HCT116 (cell line): Measurements from ENCODE around the gene CYB561D1. TPM values are rescaled to one million over a fixed set of nuclear protein-coding genes. Genes with fewer than 3 reads are reported as not detected.

Experiments
- ATAC-seq: fragments of 200-7000 bp; cut with Tn5 transposase; 2 replicates; pipeline ENCODE4 v1.9.1; 2020; ENCODE audit warnings: mild to moderate bottlenecking, moderate library complexity
- BruUV-seq: library from RNA; stranded (reverse); fragments of 400-500 nt; replicated peaks from 2 replicates; lab custom pipeline; 2021; lab: Mats Ljungman, UMichigan
- CTCF ChIA-PET: fragments of 300-600 bp; sonication (Branson Sonifier 250); formaldehyde crosslinking; loops from one replicate; lab custom pipeline; 2021; ENCODE audit warnings: antibody characterized with exemption; lab: Charles Lee
- POLR2A ChIA-PET: fragments of 300-600, 350-600 bp; sonication (Branson Sonifier 250); formaldehyde crosslinking; loops from one replicate; lab custom pipeline; 2021; ENCODE audit warnings: antibody characterized with exemption; lab: Charles Lee
- RAD21 ChIA-PET, 2 experiments: fragments of 300-600 bp; sonication (Branson Sonifier 250); formaldehyde crosslinking; loops; one replicate each; lab custom pipeline; 2023; ENCODE audit warnings: low total read pairs in 2 of 2; ENCODE audit not compliant: uncharacterized antibody in 2 of 2, unreplicated experiment in 2 of 2, low non-redundant PET in 1 of 2; lab: Charles Lee
- DNase-seq: peaks from one replicate; pipeline ENCODE4 v3.0.0-alpha.2; 2010; ENCODE audit warnings: low read depth, low spot score
- H2AFZ ChIP-seq: fragments of 200-600 bp; shearing (Covaris generic), sonication (generic); 2 replicates; pipeline ENCODE4 v1.6.1; 2017; ENCODE audit warnings: low read depth, mixed run types, mixed read lengths, antibody characterized with exemption, low read length; ENCODE audit not compliant: poor library complexity, severe bottlenecking
- H3K27ac ChIP-seq: 2 replicates; pipeline ENCODE4 v1.5.1; 2012; ENCODE audit warnings: low read depth, low read length
- H3K27me3 ChIP-seq: fragments of 200-600 bp; sonication (generic); 2 replicates; pipeline ENCODE4 v1.6.1; 2016; ENCODE audit warnings: mixed run types, low read length, mixed read lengths; ENCODE audit not compliant: insufficient read depth
- H3K36me3 ChIP-seq, 2 experiments: fragments of 200-500 bp in 1 of 2; fragments of 200-600 bp in 1 of 2; sonication (Bioruptor generic) in 1 of 2; sonication (generic) in 1 of 2; 2 replicates each; pipeline versions ENCODE4 v1.5.1 to v1.6.1; 2014 to 2016; ENCODE audit warnings: low read length in 2 of 2, inconsistent platforms in 1 of 2, mixed read lengths in 1 of 2, mixed run types in 1 of 2; ENCODE audit not compliant: insufficient read depth in 2 of 2, control insufficient read depth in 1 of 2
- H3K4me1 ChIP-seq, 2 experiments: fragments of 200-600 bp in 1 of 2; sonication (generic) in 1 of 2; 2 replicates each; pipeline versions ENCODE4 v1.5.1 to v1.6.1; 2012 to 2017; ENCODE audit warnings: low read length in 2 of 2, inconsistent platforms in 1 of 2, mild to moderate bottlenecking in 1 of 2, mixed read lengths in 1 of 2, mixed run types in 1 of 2, moderate library complexity in 1 of 2; ENCODE audit not compliant: insufficient read depth in 2 of 2, control insufficient read depth in 1 of 2
- H3K4me2 ChIP-seq: fragments of 200-600 bp; sonication (generic); 2 replicates; pipeline ENCODE4 v1.6.1; 2017; ENCODE audit warnings: mixed run types, low read length, mixed read lengths
- H3K4me3 ChIP-seq, 2 experiments: fragments of 200-600 bp in 1 of 2; sonication (generic) in 1 of 2; replicated peaks in 1 of 2; 2 replicates each; pipeline ENCODE4 v1.5.1; 2011 to 2016; ENCODE audit warnings: low read length in 2 of 2, control low read depth in 1 of 2, low read depth in 1 of 2, mild to moderate bottlenecking in 1 of 2, mixed read lengths in 1 of 2, mixed run types in 1 of 2
- H3K79me2 ChIP-seq: fragments of 200-600 bp; sonication (generic); 2 replicates; pipeline ENCODE4 v1.6.1; 2017; ENCODE audit warnings: mild to moderate bottlenecking, mixed run types, low read length, moderate library complexity, mixed read lengths; ENCODE audit not compliant: insufficient read depth
- H3K9ac ChIP-seq: fragments of 200-600 bp; sonication (generic); 2 replicates; pipeline ENCODE4 v1.6.1; 2016; ENCODE audit warnings: low read length, mixed read lengths
- H3K9me2 ChIP-seq: fragments of 200-600 bp; sonication (generic), shearing (Covaris generic); 2 replicates; pipeline ENCODE4 v1.6.1; 2017; ENCODE audit warnings: mixed run types, mild to moderate bottlenecking, moderate library complexity; ENCODE audit not compliant: insufficient read depth
- H3K9me3 ChIP-seq, 2 experiments: fragments of 200-500 bp in 1 of 2; fragments of 200-600 bp in 1 of 2; sonication (Bioruptor generic) in 1 of 2; sonication (generic) in 1 of 2; 2 replicates each; pipeline ENCODE4 v1.6.1; 2014 to 2017; ENCODE audit warnings: low read length in 2 of 2, mixed read lengths in 2 of 2, inconsistent platforms in 1 of 2, low read depth in 1 of 2, mild to moderate bottlenecking in 1 of 2, mixed run types in 1 of 2, moderate library complexity in 1 of 2; ENCODE audit not compliant: control insufficient read depth in 1 of 2, insufficient read depth in 1 of 2
- H4K20me1 ChIP-seq: fragments of 200-600 bp; sonication (generic), shearing (Covaris generic); 2 replicates; pipeline ENCODE4 v1.6.1; 2017; ENCODE audit warnings: mixed run types, mild to moderate bottlenecking, moderate library complexity; ENCODE audit not compliant: insufficient read depth
- CEBPB ChIP-seq: IDR thresholded peaks from 2 replicates; pipeline ENCODE4 v1.6.1; 2012; ENCODE audit warnings: low read depth
- EZH2 ChIP-seq: fragments of 200-600 bp; sonication (generic); IDR thresholded peaks from 2 replicates; pipeline ENCODE4 v1.6.1; 2017; ENCODE audit warnings: antibody characterized with exemption, mixed run types
- EZH2phosphoT487 ChIP-seq: fragments of 200-600 bp; IDR thresholded peaks from 2 replicates; pipeline ENCODE4 v1.6.1; 2018; ENCODE audit warnings: antibody characterized with exemption, borderline replicate concordance
- FOSL1 ChIP-seq: IDR thresholded peaks from 2 replicates; pipeline ENCODE4 v1.6.1; 2012; ENCODE audit warnings: low read depth
- RAD21 ChIP-seq: IDR thresholded peaks from 2 replicates; pipeline ENCODE4 v1.6.1; 2012; ENCODE audit warnings: low read depth, mild to moderate bottlenecking
- intact Hi-C: fragments of 100-400 bp; cut with micrococcal nuclease; formaldehyde crosslinking; loops from 2 replicates; pipeline ENCODE4 v1.10.0; 2022
- total RNA-seq: library from RNA; stranded (reverse); gene quantifications from one replicate; pipeline ENCODE4 v1.2.1, GENCODE V29; 2021; ENCODE audit not compliant: unreplicated experiment
- TF ChIP-seq, protein P1 (sequence below): IDR thresholded peaks from 2 replicates; pipeline ENCODE4 v1.6.1; 2011; ENCODE audit warnings: mild to moderate bottlenecking, low read length, moderate library complexity; ENCODE audit not compliant: insufficient replicate concordance; ENCODE audit errors: extremely low read depth
- TF ChIP-seq, protein P2 (sequence below), 3 experiments: fragments of 200-600 bp in 1 of 3; sonication (generic) in 1 of 3; IDR thresholded peaks in 2 of 3; conservative IDR thresholded peaks in 1 of 3; 2 replicates each; pipeline ENCODE4 v1.5.1; 2012 to 2017; ENCODE audit warnings: low read depth in 2 of 3, low read length in 2 of 3, antibody characterized with exemption in 1 of 3, borderline replicate concordance in 1 of 3, control low read depth in 1 of 3, mild to moderate bottlenecking in 1 of 3, mixed read lengths in 1 of 3, mixed run types in 1 of 3, moderate library complexity in 1 of 3; ENCODE audit not compliant: insufficient read depth in 1 of 3

The CYB561D1 gene
- total RNA-seq, 1 experiment from 2014 or later = 5.9 TPM

DNA sequence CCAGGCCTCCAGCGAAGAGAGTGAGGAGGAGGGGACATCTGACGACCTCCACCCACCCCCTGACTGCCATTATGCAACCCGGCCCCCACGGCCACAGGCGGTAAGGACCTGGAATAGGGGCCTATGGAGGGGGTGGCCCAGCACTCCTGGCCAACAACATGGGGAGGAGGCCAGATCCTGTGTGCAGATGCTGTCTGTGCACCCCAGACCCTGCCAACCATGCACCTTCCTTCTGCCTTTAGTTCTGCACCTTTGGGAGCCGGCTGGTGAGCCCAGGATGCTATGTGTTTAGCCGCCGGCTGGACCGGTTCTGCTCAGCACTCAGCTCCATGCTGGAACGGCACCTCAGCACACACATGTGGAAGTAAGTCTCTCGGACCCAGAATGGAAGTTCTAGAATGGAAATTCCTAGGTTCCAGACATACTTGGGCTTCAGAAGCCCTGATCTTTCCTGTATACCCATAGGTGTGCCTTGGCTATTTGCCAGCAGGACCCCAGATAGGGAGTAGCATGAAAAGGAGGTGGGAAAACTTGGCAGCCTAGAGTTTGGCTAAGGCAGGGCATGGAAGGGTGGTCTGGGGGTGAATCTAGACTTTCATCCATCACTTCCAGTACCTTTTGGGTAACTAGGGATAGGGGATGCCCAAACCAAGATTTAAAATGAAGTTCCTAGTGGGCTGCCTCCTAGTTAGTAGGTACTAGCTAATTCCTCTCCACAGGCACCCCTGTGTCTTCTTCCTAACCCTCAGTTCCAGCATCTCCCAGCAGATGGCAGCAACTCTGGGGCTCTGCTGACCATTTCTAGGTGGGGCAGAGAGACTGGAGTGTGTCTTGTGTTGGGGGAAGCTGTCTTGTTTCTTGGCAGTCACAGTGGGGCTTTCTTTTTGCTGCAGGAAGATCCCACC lies 3.6 kb upstream of the CYB561D1 start:
- intact Hi-C loops = loop anchor here (1.0 kb wide), 1 partner anchor 42 kb away; no protein-coding TSS in a partner anchor
- H3K36me3 ChIP-seq = no peaks in the 10 kb centered on the region
- no TSS peak for BruUV-seq
- ChIA-PET RAD21 (interaction anchor here (1.6 to 1.8 kb wide), 2 partner anchors 42 kb away, joined by 5 to 17 read pairs; no protein-coding TSS in a partner anchor), CTCF (interaction anchor here (0.6 to 7.1 kb wide), 16 partner anchors 12 to 251 kb away, joined by 3 to 146 read pairs (median 4); partner anchors contain the start of genes GNAI3 and PSRC1), POLR2A (interaction anchor here (1.1 kb wide), 1 partner anchor 41 kb away, joined by 3 read pairs; no protein-coding TSS in a partner anchor)
- H4K20me1 ChIP-seq = no peaks in the 10 kb centered on the region
- H3K9ac ChIP-seq = no peak overlapping the region
- H2AFZ ChIP-seq = no peak overlapping the region
- H3K9me3 ChIP-seq = no peaks in the 10 kb centered on the region
- H3K4me3 ChIP-seq = no peak overlapping the region
- H3K27ac ChIP-seq = no peak overlapping the region
- ATAC-seq (peak; percentile 49), DNase-seq (peak; percentile 31)
- no peak overlapping the region for H3K4me2 ChIP-seq
- TF ChIP-seq, protein P1, sequence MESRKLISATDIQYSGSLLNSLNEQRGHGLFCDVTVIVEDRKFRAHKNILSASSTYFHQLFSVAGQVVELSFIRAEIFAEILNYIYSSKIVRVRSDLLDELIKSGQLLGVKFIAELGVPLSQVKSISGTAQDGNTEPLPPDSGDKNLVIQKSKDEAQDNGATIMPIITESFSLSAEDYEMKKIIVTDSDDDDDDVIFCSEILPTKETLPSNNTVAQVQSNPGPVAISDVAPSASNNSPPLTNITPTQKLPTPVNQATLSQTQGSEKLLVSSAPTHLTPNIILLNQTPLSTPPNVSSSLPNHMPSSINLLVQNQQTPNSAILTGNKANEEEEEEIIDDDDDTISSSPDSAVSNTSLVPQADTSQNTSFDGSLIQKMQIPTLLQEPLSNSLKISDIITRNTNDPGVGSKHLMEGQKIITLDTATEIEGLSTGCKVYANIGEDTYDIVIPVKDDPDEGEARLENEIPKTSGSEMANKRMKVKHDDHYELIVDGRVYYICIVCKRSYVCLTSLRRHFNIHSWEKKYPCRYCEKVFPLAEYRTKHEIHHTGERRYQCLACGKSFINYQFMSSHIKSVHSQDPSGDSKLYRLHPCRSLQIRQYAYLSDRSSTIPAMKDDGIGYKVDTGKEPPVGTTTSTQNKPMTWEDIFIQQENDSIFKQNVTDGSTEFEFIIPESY = no peak
- peak; percentile 57 for TF ChIP-seq RAD21
- TF ChIP-seq FOSL1 = no peak
- TF ChIP-seq, protein P2, sequence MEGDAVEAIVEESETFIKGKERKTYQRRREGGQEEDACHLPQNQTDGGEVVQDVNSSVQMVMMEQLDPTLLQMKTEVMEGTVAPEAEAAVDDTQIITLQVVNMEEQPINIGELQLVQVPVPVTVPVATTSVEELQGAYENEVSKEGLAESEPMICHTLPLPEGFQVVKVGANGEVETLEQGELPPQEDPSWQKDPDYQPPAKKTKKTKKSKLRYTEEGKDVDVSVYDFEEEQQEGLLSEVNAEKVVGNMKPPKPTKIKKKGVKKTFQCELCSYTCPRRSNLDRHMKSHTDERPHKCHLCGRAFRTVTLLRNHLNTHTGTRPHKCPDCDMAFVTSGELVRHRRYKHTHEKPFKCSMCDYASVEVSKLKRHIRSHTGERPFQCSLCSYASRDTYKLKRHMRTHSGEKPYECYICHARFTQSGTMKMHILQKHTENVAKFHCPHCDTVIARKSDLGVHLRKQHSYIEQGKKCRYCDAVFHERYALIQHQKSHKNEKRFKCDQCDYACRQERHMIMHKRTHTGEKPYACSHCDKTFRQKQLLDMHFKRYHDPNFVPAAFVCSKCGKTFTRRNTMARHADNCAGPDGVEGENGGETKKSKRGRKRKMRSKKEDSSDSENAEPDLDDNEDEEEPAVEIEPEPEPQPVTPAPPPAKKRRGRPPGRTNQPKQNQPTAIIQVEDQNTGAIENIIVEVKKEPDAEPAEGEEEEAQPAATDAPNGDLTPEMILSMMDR (IDR thresholded peaks at IDR 0.05 in 2 of 3, conservative IDR thresholded peaks at IDR 0.05 in 1 of 3; ENCODE audit: borderline replicate concordance in 1 of 3, insufficient read depth in 1 of 3, low read depth in 2 of 3, low read length in 2 of 3) = peak; percentile 56 to 94 (median 79); a peak in 5 of 6 replicates
- no peak for TF ChIP-seq EZH2phosphoT487
- TF ChIP-seq EZH2 = no peak
- TF ChIP-seq CEBPB = no peak
- H3K27me3 ChIP-seq = no peaks in the 10 kb centered on the region
- no peaks in the 10 kb centered on the region for H3K9me2 ChIP-seq
- no peaks in the 10 kb centered on the region; the same call in 1 of the 2 replicates for H3K79me2 ChIP-seq
- peaks cover 12 to 17% of the 10 kb centered on the region in 2 experiments; a peak in 3 of 4 replicates for H3K4me1 ChIP-seq
